ENCODE data around the gene GPBP1. TPM values are rescaled to one million over a fixed set of nuclear protein-coding genes. Genes with fewer than 3 reads are reported as not detected.
"Not testable (repeated sequence)": the region's sequence is repeated elsewhere in the genome, so short reads cannot be mapped to it uniquely, and the experiment has no call there.

The GPBP1 gene
- total RNA-seq, 1 experiment from 2014 or later: 69.5 TPM

DNA sequence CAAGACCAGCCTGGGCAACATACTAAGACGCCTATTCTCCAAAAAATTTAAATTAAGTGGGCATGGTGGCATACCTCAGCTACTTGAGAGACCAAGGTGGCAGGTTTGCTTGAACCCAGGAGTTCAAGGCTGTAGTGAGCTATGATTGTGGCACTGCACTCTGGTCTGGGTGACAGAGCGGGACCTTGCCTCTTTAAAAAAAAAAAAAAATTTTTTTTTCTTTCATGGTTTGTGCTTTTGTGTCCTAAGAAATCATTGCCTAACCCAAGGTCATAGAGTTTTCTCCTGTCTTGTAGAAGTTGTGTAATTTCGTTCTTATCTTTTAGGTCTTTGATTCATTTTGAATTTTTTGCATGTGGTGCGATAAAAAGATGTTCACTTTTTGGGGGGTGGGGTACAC, 12.3 kb downstream of the GPBP1 start (continued):
- TF ChIP-seq, protein P1, sequence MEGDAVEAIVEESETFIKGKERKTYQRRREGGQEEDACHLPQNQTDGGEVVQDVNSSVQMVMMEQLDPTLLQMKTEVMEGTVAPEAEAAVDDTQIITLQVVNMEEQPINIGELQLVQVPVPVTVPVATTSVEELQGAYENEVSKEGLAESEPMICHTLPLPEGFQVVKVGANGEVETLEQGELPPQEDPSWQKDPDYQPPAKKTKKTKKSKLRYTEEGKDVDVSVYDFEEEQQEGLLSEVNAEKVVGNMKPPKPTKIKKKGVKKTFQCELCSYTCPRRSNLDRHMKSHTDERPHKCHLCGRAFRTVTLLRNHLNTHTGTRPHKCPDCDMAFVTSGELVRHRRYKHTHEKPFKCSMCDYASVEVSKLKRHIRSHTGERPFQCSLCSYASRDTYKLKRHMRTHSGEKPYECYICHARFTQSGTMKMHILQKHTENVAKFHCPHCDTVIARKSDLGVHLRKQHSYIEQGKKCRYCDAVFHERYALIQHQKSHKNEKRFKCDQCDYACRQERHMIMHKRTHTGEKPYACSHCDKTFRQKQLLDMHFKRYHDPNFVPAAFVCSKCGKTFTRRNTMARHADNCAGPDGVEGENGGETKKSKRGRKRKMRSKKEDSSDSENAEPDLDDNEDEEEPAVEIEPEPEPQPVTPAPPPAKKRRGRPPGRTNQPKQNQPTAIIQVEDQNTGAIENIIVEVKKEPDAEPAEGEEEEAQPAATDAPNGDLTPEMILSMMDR (IDR thresholded peaks at IDR 0.05 in 2 of 3, conservative IDR thresholded peaks at IDR 0.05 in 1 of 3; ENCODE audit: borderline replicate concordance in 1 of 3, insufficient read depth in 1 of 3, low read depth in 2 of 3, low read length in 2 of 3): no peak
- TF ChIP-seq POLR2AphosphoS5 (IDR thresholded peaks at IDR 0.05; ENCODE audit: low read depth, low read length): no peak
- TF ChIP-seq, protein P2, sequence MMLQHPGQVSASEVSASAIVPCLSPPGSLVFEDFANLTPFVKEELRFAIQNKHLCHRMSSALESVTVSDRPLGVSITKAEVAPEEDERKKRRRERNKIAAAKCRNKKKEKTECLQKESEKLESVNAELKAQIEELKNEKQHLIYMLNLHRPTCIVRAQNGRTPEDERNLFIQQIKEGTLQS (IDR thresholded peaks at IDR 0.05): no peak
- no peak for TF ChIP-seq EZH2 (IDR thresholded peaks at IDR 0.05)

DNA sequence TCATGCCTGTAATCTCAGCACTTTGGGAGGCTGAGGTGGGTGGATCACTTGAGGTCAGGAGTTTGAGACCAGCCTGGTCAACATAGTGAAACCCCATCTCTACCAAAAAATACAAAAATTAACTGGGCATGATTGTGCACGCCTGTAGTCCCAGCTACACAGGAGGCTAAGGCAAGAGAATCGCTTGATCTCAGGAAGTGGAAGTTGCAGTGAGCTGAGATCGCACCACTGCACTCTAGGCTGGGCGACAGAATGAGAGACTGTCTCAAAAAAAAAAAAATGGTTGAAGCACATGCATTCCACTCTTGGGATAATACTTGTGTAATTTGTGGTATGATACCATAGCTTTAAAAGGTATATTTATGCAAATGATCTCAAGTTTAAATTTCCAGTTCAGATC, 14.1 kb downstream of the GPBP1 start:
- BruUV-seq (replicated peaks); H3K27me3 ChIP-seq (ENCODE audit: insufficient read depth, low read length); H3K4me3 ChIP-seq (replicated peaks in 1 of 2; ENCODE audit: low read depth in 1 of 2, low read length in 2 of 2); intact Hi-C loops (cut with micrococcal nuclease); CTCF ChIA-PET; H2AFZ ChIP-seq (ENCODE audit: low read depth, low read length, poor library complexity, severe bottlenecking); RAD21 ChIA-PET (ENCODE audit: low non-redundant PET in 1 of 2, low total read pairs in 2 of 2, uncharacterized antibody in 2 of 2, unreplicated experiment in 2 of 2); H3K27ac ChIP-seq (ENCODE audit: low read depth, low read length); H3K9ac ChIP-seq (ENCODE audit: low read length); POLR2A ChIA-PET; H3K4me2 ChIP-seq (ENCODE audit: low read length); H3K9me3 ChIP-seq (ENCODE audit: control insufficient read depth in 1 of 2, insufficient read depth in 1 of 2, low read depth in 1 of 2, low read length in 2 of 2); DNase-seq (ENCODE audit: low read depth, low spot score); H3K9me2 ChIP-seq (ENCODE audit: insufficient read depth); ATAC-seq; H3K4me1 ChIP-seq (ENCODE audit: control insufficient read depth in 1 of 2, insufficient read depth in 2 of 2, low read length in 2 of 2): not testable (repeated sequence)
- Histone ChIP-seq H4K20me1 (ENCODE audit: insufficient read depth) (peaks cover 38% of the 10 kb centered on the region; the same call in 1 of the 2 replicates), H3K79me2 (ENCODE audit: insufficient read depth, low read length) (peaks cover 100% of the 10 kb centered on the region), H3K36me3 (ENCODE audit: control insufficient read depth in 1 of 2, insufficient read depth in 2 of 2, low read length in 2 of 2) (peaks cover 2 to 13% of the 10 kb centered on the region in 2 experiments; a peak in 1 of 4 replicates)

DNA sequence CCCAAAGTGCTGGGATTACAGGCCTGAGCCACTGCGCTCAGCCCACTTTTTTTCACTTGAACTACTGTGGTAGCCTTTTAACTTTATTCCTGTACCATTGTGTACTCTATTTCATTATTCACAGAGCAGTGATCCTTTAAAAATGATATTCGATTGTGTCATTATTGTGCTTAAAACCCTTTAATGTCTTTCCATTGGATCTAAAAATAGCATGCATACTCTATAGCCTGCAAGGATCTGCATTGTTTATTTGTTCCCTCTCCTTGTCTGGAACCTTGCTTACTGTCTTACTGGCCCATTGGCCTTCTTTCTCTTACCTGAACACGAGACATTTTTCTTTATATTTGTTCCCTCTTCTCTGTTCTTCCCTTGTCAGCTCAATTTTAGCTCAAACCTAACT, 15.7 kb downstream of the GPBP1 start:
- no peaks in the 10 kb centered on the region; a peak in 1 of 4 replicates for H3K4me1 ChIP-seq (ENCODE audit: control insufficient read depth in 1 of 2, insufficient read depth in 2 of 2, low read length in 2 of 2)
- ChIA-PET RAD21 (ENCODE audit: low non-redundant PET in 1 of 2, low total read pairs in 2 of 2, uncharacterized antibody in 2 of 2, unreplicated experiment in 2 of 2) (no interaction called here), POLR2A (interaction anchor here (0.8 kb wide), 1 partner anchor 16 kb away, joined by 3 read pairs; the partner anchor contains the start of gene GPBP1), CTCF (no interaction called here)
- H2AFZ ChIP-seq (ENCODE audit: low read depth, low read length, poor library complexity, severe bottlenecking): no peak overlapping the region
- H3K27ac ChIP-seq (ENCODE audit: low read depth, low read length): no peak overlapping the region
- peaks cover 3 to 8% of the 10 kb centered on the region in 2 experiments; a peak in 2 of 4 replicates for H3K36me3 ChIP-seq (ENCODE audit: control insufficient read depth in 1 of 2, insufficient read depth in 2 of 2, low read length in 2 of 2)
- H3K9ac ChIP-seq (ENCODE audit: low read length): no peak overlapping the region
- no TSS peak for BruUV-seq (replicated peaks)
- H3K9me2 ChIP-seq (ENCODE audit: insufficient read depth): no peaks in the 10 kb centered on the region
- no peak overlapping the region for H3K4me3 ChIP-seq (replicated peaks in 1 of 2; ENCODE audit: low read depth in 1 of 2, low read length in 2 of 2)
- H3K79me2 ChIP-seq (ENCODE audit: insufficient read depth, low read length): peaks cover 100% of the 10 kb centered on the region
- H3K9me3 ChIP-seq (ENCODE audit: control insufficient read depth in 1 of 2, insufficient read depth in 1 of 2, low read depth in 1 of 2, low read length in 2 of 2): no peaks in the 10 kb centered on the region
- intact Hi-C loops (cut with micrococcal nuclease): no loop called here
- no peaks in the 10 kb centered on the region for H3K27me3 ChIP-seq (ENCODE audit: insufficient read depth, low read length)
- DNase-seq (ENCODE audit: low read depth, low spot score): no peak
- no peak for ATAC-seq
- H4K20me1 ChIP-seq (ENCODE audit: insufficient read depth): peaks cover 40% of the 10 kb centered on the region; the same call in 1 of the 2 replicates
- no peak overlapping the region for H3K4me2 ChIP-seq (ENCODE audit: low read length)
- TF ChIP-seq POLR2A (IDR thresholded peaks at IDR 0.05; ENCODE audit: borderline replicate concordance, extremely low read depth, insufficient read depth, insufficient read length) (no peak), ZFX (IDR thresholded peaks at IDR 0.05) (no peak), EGR1 (IDR thresholded peaks at IDR 0.05; ENCODE audit: low read depth) (no peak), JUND (IDR thresholded peaks at IDR 0.05) (no peak)
- TF ChIP-seq, protein P3, sequence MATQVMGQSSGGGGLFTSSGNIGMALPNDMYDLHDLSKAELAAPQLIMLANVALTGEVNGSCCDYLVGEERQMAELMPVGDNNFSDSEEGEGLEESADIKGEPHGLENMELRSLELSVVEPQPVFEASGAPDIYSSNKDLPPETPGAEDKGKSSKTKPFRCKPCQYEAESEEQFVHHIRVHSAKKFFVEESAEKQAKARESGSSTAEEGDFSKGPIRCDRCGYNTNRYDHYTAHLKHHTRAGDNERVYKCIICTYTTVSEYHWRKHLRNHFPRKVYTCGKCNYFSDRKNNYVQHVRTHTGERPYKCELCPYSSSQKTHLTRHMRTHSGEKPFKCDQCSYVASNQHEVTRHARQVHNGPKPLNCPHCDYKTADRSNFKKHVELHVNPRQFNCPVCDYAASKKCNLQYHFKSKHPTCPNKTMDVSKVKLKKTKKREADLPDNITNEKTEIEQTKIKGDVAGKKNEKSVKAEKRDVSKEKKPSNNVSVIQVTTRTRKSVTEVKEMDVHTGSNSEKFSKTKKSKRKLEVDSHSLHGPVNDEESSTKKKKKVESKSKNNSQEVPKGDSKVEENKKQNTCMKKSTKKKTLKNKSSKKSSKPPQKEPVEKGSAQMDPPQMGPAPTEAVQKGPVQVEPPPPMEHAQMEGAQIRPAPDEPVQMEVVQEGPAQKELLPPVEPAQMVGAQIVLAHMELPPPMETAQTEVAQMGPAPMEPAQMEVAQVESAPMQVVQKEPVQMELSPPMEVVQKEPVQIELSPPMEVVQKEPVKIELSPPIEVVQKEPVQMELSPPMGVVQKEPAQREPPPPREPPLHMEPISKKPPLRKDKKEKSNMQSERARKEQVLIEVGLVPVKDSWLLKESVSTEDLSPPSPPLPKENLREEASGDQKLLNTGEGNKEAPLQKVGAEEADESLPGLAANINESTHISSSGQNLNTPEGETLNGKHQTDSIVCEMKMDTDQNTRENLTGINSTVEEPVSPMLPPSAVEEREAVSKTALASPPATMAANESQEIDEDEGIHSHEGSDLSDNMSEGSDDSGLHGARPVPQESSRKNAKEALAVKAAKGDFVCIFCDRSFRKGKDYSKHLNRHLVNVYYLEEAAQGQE (IDR thresholded peaks at IDR 0.05; ENCODE audit: low read depth): no peak
- TF ChIP-seq, protein P4, sequence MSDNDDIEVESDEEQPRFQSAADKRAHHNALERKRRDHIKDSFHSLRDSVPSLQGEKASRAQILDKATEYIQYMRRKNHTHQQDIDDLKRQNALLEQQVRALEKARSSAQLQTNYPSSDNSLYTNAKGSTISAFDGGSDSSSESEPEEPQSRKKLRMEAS (IDR thresholded peaks at IDR 0.05): no peak
